Measurements from ENCODE around the gene DNAL1. TPM values are rescaled to one million over a fixed set of nuclear protein-coding genes. Genes with fewer than 3 reads are reported as not detected.

The DNAL1 gene
- total and polyA plus RNA-seq, 9 of the 15 experiments (the other 6 are each of a cell fraction or from before 2014, with no cell fraction given), result 1.6 to 11.7 (median 4.8) TPM

DNA sequence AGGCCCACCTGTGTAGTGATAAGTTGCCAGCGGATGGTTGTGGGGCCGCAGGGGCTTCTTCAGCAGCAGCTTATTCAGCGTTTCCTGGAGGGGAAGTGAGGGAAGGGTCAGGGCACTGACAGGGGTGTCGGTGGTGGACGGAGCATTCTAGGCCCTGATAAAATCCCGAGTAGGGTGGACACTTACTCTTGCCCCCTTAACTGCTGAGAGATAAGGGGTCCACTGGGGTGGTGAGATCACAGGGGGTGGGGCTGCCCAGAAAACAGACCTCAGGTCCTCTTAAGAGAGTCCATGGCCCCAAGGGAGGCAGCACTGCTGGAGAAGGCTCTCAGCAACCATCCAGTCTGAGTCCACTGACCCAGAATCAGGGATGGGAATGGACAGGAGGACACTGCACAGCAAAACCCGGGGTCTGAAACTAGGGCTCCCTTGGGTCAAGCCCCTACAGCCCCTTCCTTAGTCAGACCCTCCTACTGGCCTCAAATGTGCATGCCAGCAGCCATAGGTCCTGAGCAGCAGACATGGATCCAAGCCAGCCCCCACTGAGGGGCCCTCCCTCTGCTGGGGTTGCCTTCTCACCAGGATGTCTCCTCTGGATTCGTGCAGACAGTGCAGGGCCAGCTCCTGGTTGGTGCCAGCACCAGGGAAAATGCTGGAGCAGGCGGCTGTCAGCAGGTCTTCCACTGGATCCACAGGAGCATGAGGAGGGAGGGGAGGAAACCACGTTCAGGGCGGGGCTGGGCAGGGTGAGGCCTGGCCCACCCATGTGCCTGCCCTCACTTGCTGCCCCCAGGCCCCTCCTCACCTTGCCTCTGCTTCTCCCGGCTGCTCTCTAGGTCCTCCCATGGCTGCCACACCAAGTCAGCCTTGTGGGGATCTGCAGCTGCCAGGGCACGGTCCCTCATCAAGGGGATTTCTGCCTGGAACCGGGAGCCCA lies 81.5 kb downstream of the DNAL1 start (continued):
- TF ChIP-seq, protein P1, sequence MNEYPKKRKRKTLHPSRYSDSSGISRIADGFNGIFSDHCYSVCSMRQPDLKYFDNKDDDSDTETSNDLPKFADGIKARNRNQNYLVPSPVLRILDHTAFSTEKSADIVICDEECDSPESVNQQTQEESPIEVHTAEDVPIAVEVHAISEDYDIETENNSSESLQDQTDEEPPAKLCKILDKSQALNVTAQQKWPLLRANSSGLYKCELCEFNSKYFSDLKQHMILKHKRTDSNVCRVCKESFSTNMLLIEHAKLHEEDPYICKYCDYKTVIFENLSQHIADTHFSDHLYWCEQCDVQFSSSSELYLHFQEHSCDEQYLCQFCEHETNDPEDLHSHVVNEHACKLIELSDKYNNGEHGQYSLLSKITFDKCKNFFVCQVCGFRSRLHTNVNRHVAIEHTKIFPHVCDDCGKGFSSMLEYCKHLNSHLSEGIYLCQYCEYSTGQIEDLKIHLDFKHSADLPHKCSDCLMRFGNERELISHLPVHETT (CRISPR knock-in tag; conservative IDR thresholded peaks at IDR 0.05 in 1 of 2, IDR thresholded peaks at IDR 0.05 in 1 of 2), result peak in 1 of 2 experiments; percentile 49; a peak in 1 of 4 replicates
- no peak for TF ChIP-seq NEUROD1 (IDR thresholded peaks at IDR 0.05; ENCODE audit: borderline replicate concordance, low read depth, low read length, partially characterized antibody)
- TF ChIP-seq TCF7L2 (IDR thresholded peaks at IDR 0.05; ENCODE audit: low read depth, low read length), result no peak
- TF ChIP-seq YY1 (IDR thresholded peaks at IDR 0.05; ENCODE audit: borderline replicate concordance in 1 of 3, control insufficient read depth in 1 of 3, extremely low read depth in 1 of 3, insufficient read depth in 3 of 3, insufficient read length in 1 of 3, insufficient replicate concordance in 2 of 3, low read depth in 1 of 3, low read length in 2 of 3), result no peak
- no peak for TF ChIP-seq ZNF75A (CRISPR knock-in tag; IDR thresholded peaks at IDR 0.05)
- TF ChIP-seq BCL6 (CRISPR knock-in tag; IDR thresholded peaks at IDR 0.05), result no peak
- no peak for TF ChIP-seq GTF2F1 (IDR thresholded peaks at IDR 0.05; ENCODE audit: low read depth, low read length)
- no peak for TF ChIP-seq NFE2L1 (tag; IDR thresholded peaks at IDR 0.05; ENCODE audit: borderline replicate concordance, low read depth)
- TF ChIP-seq KLF10 (CRISPR knock-in tag; IDR thresholded peaks at IDR 0.05), result no peak
- TF ChIP-seq, protein P2, sequence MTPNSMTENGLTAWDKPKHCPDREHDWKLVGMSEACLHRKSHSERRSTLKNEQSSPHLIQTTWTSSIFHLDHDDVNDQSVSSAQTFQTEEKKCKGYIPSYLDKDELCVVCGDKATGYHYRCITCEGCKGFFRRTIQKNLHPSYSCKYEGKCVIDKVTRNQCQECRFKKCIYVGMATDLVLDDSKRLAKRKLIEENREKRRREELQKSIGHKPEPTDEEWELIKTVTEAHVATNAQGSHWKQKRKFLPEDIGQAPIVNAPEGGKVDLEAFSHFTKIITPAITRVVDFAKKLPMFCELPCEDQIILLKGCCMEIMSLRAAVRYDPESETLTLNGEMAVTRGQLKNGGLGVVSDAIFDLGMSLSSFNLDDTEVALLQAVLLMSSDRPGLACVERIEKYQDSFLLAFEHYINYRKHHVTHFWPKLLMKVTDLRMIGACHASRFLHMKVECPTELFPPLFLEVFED (CRISPR knock-in tag; conservative IDR thresholded peaks at IDR 0.05), result no peak
- 0 out of 2 replicates have a peak, but pooled peaks have one; percentile 29 for TF ChIP-seq SMARCC2 (IDR thresholded peaks at IDR 0.05; ENCODE audit: low read depth)
- no peak for TF ChIP-seq RB1 (IDR thresholded peaks at IDR 0.05; ENCODE audit: low read depth)
- TF ChIP-seq, protein P3, sequence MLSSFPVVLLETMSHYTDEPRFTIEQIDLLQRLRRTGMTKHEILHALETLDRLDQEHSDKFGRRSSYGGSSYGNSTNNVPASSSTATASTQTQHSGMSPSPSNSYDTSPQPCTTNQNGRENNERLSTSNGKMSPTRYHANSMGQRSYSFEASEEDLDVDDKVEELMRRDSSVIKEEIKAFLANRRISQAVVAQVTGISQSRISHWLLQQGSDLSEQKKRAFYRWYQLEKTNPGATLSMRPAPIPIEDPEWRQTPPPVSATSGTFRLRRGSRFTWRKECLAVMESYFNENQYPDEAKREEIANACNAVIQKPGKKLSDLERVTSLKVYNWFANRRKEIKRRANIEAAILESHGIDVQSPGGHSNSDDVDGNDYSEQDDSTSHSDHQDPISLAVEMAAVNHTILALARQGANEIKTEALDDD (IDR thresholded peaks at IDR 0.05), result no peak
- TF ChIP-seq NFRKB (IDR thresholded peaks at IDR 0.05; ENCODE audit: low read depth), result 0 out of 2 replicates have a peak, but pooled peaks have one; percentile 30
- TF ChIP-seq SRSF7 (optimal IDR thresholded peaks at IDR 0.05; ENCODE audit: low read depth, low read length), result no peak
- no peak for TF ChIP-seq RBM34 (IDR thresholded peaks at IDR 0.05; ENCODE audit: borderline replicate concordance, insufficient read depth, low read length)
- TF ChIP-seq POLR2AphosphoS5 (IDR thresholded peaks at IDR 0.05; ENCODE audit: control insufficient read depth, insufficient read depth, low read depth, low read length), result no peak
- no peak for TF ChIP-seq FOXJ3 (CRISPR knock-in tag; IDR thresholded peaks at IDR 0.05)
- TF ChIP-seq ZNF589 (CRISPR knock-in tag; IDR thresholded peaks at IDR 0.05; ENCODE audit: low read depth), result no peak
- TF ChIP-seq SREBF2 (CRISPR knock-in tag; IDR thresholded peaks at IDR 0.05), result no peak
- no peak for TF ChIP-seq NFIC (IDR thresholded peaks at IDR 0.05)

Data from K562 (cell line).